IPS DF 6.9 (cell line): Measurements from ENCODE around the gene BIRC7.

Experiments
- DNase-seq: peaks from one replicate; pipeline ENCODE4 v3.0.0-alpha.2; 2013; ENCODE audit warnings: low read depth, low spot score
- H3K27ac ChIP-seq: one replicate; pipeline ENCODE4 v1.5.1; 2013; ENCODE audit warnings: low read length, control low read depth
- H3K27me3 ChIP-seq: 2 replicates; pipeline ENCODE4 v1.6.1; 2013; ENCODE audit warnings: mild to moderate bottlenecking, low read length; ENCODE audit not compliant: control insufficient read depth, insufficient read depth
- H3K36me3 ChIP-seq: 2 replicates; pipeline ENCODE4 v1.6.1; 2013; ENCODE audit warnings: low read length; ENCODE audit not compliant: control insufficient read depth, insufficient read depth
- H3K4me1 ChIP-seq: 2 replicates; pipeline ENCODE4 v1.6.1; 2013; ENCODE audit warnings: low read length; ENCODE audit not compliant: control insufficient read depth, insufficient read depth
- H3K4me3 ChIP-seq: 2 replicates; pipeline ENCODE4 v1.5.1; 2013; ENCODE audit warnings: mild to moderate bottlenecking, low read length
- H3K9me3 ChIP-seq: 2 replicates; pipeline ENCODE4 v1.6.1; 2013; ENCODE audit warnings: low read length, inconsistent platforms; ENCODE audit not compliant: control insufficient read depth, insufficient read depth
- WGBS: extraction: QIAGEN DNeasy Blood & Tissue Kit; methylation state at CpG from one replicate; pipeline ENCODE4 v1.1.7; 2013; ENCODE audit warnings: mixed read lengths, missing lambda C conversion rate; ENCODE audit not compliant: insufficient read length, insufficient coverage; 5-methylcytosine and 5-hydroxymethylcytosine counted together

Gene BIRC7

DNA sequence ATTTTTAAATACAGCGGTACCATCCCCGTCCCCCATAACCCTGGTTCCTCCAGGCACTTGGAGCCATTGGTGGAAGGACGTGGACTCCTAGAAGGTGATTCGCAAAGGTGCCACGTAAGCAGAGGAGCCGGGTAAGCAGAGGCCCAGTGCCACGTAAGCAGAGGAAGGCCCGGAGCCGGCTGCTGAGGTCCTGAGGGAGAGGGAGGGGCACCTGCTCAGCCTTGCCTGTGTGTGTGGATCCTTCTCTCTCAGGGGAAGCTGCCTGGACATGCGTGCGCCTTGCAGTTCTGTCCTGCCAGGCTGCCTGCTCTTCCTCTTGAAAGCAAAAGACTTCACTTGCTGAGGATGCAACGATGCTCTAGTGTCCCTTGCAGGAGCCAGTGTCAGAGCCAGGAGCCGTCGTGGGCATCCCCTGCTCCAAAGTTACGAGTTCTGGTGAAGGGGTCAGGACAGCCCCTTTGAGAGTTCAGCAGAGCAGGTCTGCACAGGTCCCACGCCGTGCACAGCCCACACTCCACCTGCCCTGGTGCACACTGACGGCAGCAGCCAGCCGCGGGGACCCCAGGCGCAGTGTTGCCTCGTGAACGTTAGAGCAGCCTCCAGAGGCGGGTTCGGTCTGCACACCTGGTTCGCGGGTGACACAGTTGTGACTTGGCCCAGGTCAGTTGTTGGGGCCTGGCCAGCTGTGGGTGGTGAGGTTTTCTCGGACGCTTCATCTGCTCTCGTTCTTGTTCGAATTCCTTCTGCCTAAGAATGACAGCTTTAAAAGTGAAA, 20.4 kb downstream of the BIRC7 start:
- peaks cover 3% of the 10 kb centered on the region; the same call in 1 of the 2 replicates for H3K36me3 ChIP-seq
- DNase-seq: no peak
- H3K27me3 ChIP-seq: peaks cover 2% of the 10 kb centered on the region; the same call in 1 of the 2 replicates
- H3K9me3 ChIP-seq: no peaks in the 10 kb centered on the region
- H3K4me1 ChIP-seq: no peaks in the 10 kb centered on the region
- H3K27ac ChIP-seq: no peak overlapping the region
- no CpG with 5 or more reads among the region's 31 CpGs for WGBS
- H3K4me3 ChIP-seq: no peak overlapping the region

DNA sequence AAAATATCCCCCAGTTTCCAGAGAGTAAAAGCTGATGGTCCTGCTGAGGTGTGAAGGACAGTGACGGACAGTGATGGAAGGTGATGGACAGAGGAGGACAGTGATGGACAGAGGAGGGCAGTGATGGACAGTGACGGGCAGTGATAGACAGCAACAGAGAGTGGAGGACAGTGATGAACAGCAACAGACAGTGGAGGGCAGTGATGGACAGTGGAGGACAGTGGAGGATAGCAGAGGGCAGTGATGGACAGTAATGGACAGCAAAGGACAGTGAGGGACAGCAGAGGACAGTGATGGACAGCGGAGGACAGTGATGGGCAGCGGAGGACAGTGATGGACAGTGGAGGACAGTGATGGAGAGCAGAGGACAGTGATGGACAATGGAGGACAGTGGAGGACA, 21.2 kb downstream of the BIRC7 start:
- H3K4me1 ChIP-seq: no peaks in the 10 kb centered on the region

GRCh38 chr20:63257629-63258028, 21.9 kb downstream of the BIRC7 start:
- DNase-seq: no peak
- H3K27ac ChIP-seq: no peak overlapping the region
- H3K4me3 ChIP-seq: no peak overlapping the region
- peaks cover 2% of the 10 kb centered on the region; the same call in 1 of the 2 replicates for H3K27me3 ChIP-seq
- no peaks in the 10 kb centered on the region; the same call in 1 of the 2 replicates for H3K4me1 ChIP-seq
- no peaks in the 10 kb centered on the region for H3K9me3 ChIP-seq
- WGBS: no CpG with 5 or more reads among the region's 13 CpGs
- H3K36me3 ChIP-seq: peaks cover 3% of the 10 kb centered on the region; the same call in 1 of the 2 replicates

More for the DNA sequence above, 21.2 kb downstream of the BIRC7 start:
- Histone ChIP-seq H3K36me3 (peaks cover 3% of the 10 kb centered on the region; the same call in 1 of the 2 replicates), H3K27ac (no peak overlapping the region), H3K27me3 (peaks cover 2% of the 10 kb centered on the region; the same call in 1 of the 2 replicates), H3K4me3 (no peak overlapping the region), H3K9me3 (no peaks in the 10 kb centered on the region)
- DNase-seq: no peak
- no CpG with 5 or more reads among the region's 4 CpGs for WGBS

DNA sequence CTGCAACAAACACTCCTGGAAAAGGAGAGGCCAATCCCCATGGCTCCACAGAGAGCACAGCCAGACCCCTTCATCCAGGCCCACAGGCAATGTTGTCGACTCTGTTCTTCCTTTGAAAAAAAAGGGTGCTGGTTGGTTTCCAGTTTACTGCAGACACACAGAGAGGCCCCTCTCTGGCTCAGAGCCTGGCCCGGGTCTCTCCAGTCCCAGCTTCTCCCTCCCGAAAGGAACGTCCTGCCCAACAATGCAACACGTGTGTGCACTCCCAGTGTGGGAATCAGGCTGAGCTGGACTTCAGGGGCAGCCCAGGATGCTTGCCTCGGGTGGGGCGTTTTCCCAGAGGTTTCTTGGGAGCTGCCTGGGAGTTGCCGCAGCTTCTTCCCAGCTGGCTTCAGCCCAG, 23.1 kb downstream of the BIRC7 start:
- Histone ChIP-seq H3K36me3 (peaks cover 3% of the 10 kb centered on the region; the same call in 1 of the 2 replicates), H3K27me3 (no peaks in the 10 kb centered on the region; the same call in 1 of the 2 replicates), H3K27ac (no peak overlapping the region), H3K4me3 (no peak overlapping the region), H3K9me3 (no peaks in the 10 kb centered on the region), H3K4me1 (no peaks in the 10 kb centered on the region; the same call in 1 of the 2 replicates)
- no CpG with 5 or more reads among the region's 8 CpGs for WGBS
- DNase-seq: no peak

DNA sequence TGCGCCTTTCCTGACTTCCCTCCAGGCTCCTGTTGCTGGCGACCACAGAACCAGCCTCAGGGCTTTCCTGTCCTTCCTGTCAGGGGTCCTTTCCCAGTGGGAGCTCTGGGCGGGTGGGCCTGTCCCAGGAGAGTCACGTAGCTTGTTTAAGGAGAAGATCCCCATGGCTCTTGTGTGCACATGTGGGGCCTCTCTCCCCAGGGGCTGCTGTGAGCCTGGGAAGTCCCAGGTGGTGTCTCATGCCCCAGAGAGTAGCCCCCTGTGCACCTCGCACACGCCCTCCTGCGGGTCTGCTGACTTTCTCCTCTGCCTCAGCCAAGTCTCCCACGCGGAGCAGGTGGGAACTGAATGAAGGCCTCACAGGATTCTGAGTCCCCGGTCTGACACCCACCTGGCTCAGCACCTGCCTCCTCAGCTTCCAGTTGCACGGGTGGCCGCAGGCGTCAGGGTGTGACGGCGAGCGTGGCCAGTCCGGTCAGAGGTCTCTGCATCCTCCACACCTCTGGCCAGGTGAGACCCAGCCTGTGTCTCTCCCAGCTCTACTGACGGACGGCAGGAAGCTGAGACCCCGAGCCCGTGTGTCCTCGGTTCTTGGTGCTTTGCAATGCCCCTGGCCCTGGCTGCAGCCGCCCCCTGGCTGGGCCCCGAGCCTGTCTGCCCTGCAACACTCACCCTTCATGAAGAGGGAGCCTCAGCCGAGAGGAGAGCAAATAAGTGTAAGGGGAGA, 24.2 kb downstream of the BIRC7 start:
- Histone ChIP-seq H3K9me3 (no peaks in the 10 kb centered on the region), H3K27ac (no peak overlapping the region), H3K4me1 (no peaks in the 10 kb centered on the region; the same call in 1 of the 2 replicates), H3K4me3 (no peak overlapping the region), H3K36me3 (peaks cover 3% of the 10 kb centered on the region; the same call in 1 of the 2 replicates), H3K27me3 (no peaks in the 10 kb centered on the region; the same call in 1 of the 2 replicates)
- WGBS: no CpG with 5 or more reads among the region's 25 CpGs
- no peak for DNase-seq

- DNase-seq: no peak
- H3K27me3 ChIP-seq: no peaks in the 10 kb centered on the region
- H3K4me1 ChIP-seq: no peaks in the 10 kb centered on the region; the same call in 1 of the 2 replicates
- WGBS: no CpG with 5 or more reads among the region's 15 CpGs
- H3K36me3 ChIP-seq: peaks cover 3% of the 10 kb centered on the region; the same call in 1 of the 2 replicates
- H3K4me3 ChIP-seq: no peak overlapping the region
- H3K9me3 ChIP-seq: no peaks in the 10 kb centered on the region
- H3K27ac ChIP-seq: no peak overlapping the region
These were observed 24.8 kb downstream of the BIRC7 start for GRCh38 chr20:63260521-63260920.

GRCh38 chr20:63261060-63261794, 25.5 kb downstream of the BIRC7 start:
- Histone ChIP-seq H3K9me3 (no peaks in the 10 kb centered on the region), H3K27me3 (no peaks in the 10 kb centered on the region), H3K36me3 (peaks cover 3% of the 10 kb centered on the region; the same call in 1 of the 2 replicates), H3K27ac (no peak overlapping the region), H3K4me3 (no peak overlapping the region), H3K4me1 (no peaks in the 10 kb centered on the region; the same call in 1 of the 2 replicates)
- WGBS: no CpG with 5 or more reads among the region's 25 CpGs
- DNase-seq: no peak

GRCh38 chr20:63261795-63262528, 26.3 kb downstream of the BIRC7 start:
- Histone ChIP-seq H3K27ac (no peak overlapping the region), H3K9me3 (no peaks in the 10 kb centered on the region), H3K4me1 (no peaks in the 10 kb centered on the region; the same call in 1 of the 2 replicates), H3K4me3 (no peak overlapping the region), H3K27me3 (no peaks in the 10 kb centered on the region), H3K36me3 (peaks cover 3% of the 10 kb centered on the region; the same call in 1 of the 2 replicates)
- 100% methylated on average over 1 of the region's 30 CpGs for whole genome bisulfite sequencing
- no peak for DNase-seq

GRCh38 chr20:63262836-63263235, 27.1 kb downstream of the BIRC7 start:
- H3K4me1 ChIP-seq: no peaks in the 10 kb centered on the region; the same call in 1 of the 2 replicates
- no peaks in the 10 kb centered on the region for H3K9me3 ChIP-seq
- peaks cover 3% of the 10 kb centered on the region; the same call in 1 of the 2 replicates for H3K36me3 ChIP-seq
- DNase-seq: no peak
- no peak overlapping the region for H3K27ac ChIP-seq
- no CpG with 5 or more reads among the region's 9 CpGs for WGBS
- no peak overlapping the region for H3K4me3 ChIP-seq
- H3K27me3 ChIP-seq: no peaks in the 10 kb centered on the region
